Activated CD8-positive, alpha-beta memory T cell treated with anti-CD3 and anti-CD28 coated beads for 4 hours (primary cell): ENCODE results near the gene DNAJC8.

Experiments
- DNase-seq, 2 donors: peaks; one replicate each; pipeline ENCODE4 v3.0.0-alpha.2; 2020; ENCODE audit warnings: low read depth in 2 of 2

DNAJC8 gene

GRCh38 chr1:28200234-28200873 lies 32.5 kb downstream of the DNAJC8 start:
- no peak for DNase-seq

GRCh38 chr1:28199328-28200233 lies 33.2 kb downstream of the DNAJC8 start:
- peak; percentile 14 to 33 for DNase-seq

GRCh38 chr1:28197682-28198415 lies 35.0 kb downstream of the DNAJC8 start:
- no peak for DNase-seq

DNA sequence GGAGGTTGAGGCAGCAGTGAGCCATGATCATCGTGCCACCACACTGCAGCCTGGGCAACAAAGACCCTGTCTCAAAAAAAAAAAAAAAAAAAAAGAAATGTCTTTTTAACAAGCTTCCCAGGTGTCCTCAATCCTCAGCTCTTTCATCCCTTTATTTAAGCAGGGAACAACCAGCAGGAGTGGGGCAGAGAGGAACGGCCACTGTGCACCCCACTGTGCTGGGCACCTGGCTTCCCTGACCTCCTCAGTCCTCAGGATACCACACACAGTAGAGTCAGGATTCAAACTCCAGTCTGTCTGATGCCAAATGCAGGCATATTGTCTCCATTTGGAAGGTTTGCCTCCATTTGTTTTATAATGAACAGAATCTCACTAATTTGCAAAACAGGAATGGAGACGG lies 36.5 kb downstream of the DNAJC8 start:
- no peak for DNase-seq

DNA sequence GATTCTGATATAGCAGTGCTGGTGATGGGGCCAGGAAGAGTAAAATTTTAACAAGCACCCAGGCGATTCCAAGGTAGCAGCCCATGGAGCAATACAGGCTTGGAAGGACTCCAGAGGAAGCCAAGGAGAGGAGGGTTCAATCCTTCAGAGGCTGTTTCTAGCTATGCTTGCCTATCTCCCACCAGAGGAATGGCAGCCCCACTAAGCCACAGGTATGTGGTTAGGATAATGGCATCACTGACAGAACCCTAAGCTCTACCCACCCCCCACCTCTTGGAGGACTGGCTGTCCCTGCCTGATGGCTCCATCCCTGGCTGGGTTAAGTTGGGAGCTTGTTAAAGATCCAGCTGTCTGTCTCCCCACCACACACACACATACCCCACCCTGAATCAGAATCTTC lies 37.0 kb downstream of the DNAJC8 start:
- no peak for DNase-seq

- no peak for DNase-seq
These were observed 38.3 kb downstream of the DNAJC8 start for GRCh38 chr1:28194326-28195035.

- DNase-seq: no peak
These were observed 39.1 kb downstream of the DNAJC8 start for GRCh38 chr1:28193701-28194161.

- DNase-seq: no peak
These were observed 41.7 kb downstream of the DNAJC8 start for GRCh38 chr1:28190996-28191645.

GRCh38 chr1:28190337-28190979 lies 42.4 kb downstream of the DNAJC8 start:
- DNase-seq: no peak

DNA sequence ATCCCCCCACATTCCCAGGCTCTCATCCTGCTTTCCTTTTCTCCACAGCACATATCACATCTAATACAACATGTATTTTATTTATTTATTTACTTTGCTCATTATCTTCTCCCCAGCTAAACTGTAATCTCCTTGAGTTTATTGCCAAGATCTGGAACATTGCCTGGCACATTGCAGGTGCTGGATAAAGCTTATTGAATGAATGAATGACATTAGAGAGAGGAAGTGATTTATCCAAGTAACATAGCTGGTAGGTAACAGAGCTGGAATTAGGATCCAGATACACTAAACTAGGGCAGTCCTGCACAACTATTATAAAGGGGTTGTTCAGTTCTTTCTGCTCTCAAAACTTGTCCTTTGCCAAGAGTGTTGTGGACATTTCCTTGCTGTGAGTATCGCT lies 47.8 kb downstream of the DNAJC8 start:
- no peak for DNase-seq

- no peak for DNase-seq
These were observed 52.2 kb downstream of the DNAJC8 start for GRCh38 chr1:28180306-28181305.

DNA sequence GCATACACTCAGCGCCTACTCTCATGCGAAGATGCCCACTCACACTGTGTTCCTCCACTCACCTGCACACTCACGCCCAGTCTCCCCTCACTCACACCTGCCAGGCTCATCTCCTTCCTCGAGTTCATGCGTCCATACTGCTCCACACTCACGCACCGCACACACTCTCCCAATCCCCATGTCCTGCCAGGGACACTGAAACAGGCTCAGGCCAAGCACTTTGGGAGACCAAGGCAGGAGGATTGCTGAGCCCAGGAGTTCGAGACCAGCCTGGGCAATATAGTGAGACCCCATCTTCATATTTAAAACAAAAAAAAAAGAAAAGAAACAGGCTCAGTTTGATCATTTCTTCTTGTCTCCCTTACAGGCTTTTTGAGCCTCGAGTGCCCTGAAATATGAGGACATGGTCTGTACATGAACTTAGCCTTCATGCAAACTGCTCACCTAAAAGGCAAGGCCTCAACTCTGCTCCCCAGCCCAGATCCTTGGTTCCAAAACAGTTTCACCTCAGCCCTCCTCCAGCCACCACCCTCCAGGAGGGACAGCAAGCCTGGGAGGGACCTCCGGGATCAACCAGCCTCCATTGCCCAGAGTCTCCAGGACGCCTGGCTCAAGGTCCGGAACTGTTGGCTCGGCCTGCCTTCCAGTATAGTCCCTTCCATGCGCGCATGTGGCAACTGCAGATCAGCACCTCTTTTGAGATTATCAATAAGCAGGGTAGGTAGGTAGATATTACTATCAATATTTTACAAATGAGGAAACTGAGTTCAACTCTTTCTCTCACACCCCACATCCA lies 53.9 kb downstream of the DNAJC8 start:
- no peak for DNase-seq

GRCh38 chr1:28176492-28177470 lies 56.0 kb downstream of the DNAJC8 start, which contains the start of gene PTAFR:
Gene PTAFR (minus strand): TSS chr1:28176690. CDS start chr1:28151021, 25,669 bp downstream.
- DNase-seq: no peak

DNA sequence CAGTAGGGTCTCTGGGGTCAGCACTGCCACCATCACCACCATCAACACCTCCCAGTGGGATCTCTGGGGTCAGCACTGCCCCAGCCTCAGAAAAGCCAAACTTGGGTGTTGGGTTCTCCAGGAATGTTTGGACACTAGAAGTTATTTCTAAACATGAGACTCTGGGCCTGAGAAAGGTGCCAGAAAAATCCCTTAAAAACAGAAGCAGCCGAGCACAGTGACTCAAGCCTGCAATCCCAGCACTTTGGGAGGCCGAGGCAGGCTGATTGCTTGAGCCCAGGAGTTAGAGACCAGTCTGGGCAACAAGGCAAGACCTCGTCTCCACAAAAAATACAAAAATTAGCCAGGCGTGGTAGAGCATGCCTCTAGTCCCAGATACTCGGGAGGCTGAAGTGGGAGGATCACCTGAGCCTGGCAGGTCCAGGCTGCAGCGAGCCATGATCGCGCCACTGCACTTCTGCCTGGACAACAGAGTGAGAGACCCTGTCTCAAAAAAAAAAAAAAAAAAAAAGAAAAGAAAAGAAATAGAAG lies 56.8 kb downstream of the DNAJC8 start:
- no peak for DNase-seq

DNA sequence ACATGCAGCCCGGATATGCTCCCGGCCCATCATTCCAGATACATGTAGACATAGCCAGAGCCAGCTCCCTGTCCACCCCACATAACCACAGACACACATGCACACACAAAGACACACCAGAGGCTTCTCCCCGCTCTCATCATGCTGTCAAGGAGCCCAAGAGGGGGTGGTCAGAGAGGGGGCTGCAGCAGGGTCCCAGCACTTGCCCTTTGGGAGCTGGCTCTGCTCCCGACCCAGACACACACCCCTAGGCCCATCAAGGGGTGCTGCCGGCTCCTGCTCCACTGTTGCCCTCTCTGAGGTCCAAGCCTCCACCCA lies 58.9 kb downstream of the DNAJC8 start:
- DNase-seq: no peak

GRCh38 chr1:28173151-28173979 lies 59.5 kb downstream of the DNAJC8 start:
- DNase-seq: no peak
